Measurements from ENCODE around the gene CCDC88A. TPM values are rescaled to one million over a fixed set of nuclear protein-coding genes. Genes with fewer than 3 reads are reported as not detected.
"Not testable (repeated sequence)": the region's sequence is repeated elsewhere in the genome, so short reads cannot be mapped to it uniquely, and the experiment has no call there.

The CCDC88A gene
- total RNA-seq, 2 donors from 2014 or later: 29.0 to 33.0 TPM

DNA sequence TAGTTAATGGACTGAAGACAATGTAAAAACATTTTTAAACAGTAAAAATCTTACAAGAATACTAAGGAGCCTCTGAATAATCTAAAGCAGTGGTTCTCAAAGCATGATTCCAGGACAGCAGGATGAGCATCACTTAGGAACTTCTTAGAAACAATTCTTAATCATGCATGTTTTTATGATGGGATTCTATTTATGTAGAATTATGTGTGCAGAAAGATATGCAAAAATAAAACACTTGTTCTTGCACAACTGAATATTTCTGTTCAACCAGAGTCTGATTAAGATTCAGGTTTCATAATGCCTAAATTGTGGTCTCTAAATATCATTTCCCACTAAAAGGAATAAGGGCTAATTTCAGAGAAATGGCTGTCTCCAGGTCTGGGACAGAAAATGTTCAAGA, 81.4 kb downstream of the CCDC88A start:
- intact Hi-C loops (cut with DNase I): no loop called here

DNA sequence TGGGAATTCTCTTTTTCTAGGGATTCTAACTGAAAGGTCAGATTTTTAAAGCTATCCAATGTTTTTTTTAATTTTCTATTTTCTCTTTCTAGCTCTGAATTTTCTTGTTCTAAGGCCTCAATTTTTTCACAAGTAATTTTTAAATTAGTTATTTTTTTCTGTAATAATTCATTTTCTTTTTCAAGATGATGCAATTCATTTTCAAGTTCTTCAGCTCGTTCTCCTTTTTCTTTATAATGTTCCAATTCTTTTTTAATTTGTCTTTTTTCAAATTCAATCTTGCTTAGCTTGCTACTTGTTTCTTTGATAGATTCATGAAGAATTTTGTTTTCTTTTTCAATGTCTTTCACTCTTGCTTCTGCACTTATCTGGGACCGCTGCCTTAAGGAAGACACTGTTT, 84.9 kb downstream of the CCDC88A start:
- intact Hi-C loops (cut with DNase I): no loop called here
- DNase-seq: no peak
- no peak for ATAC-seq

More for the DNA sequence above, 81.4 kb downstream of the CCDC88A start:
- DNase-seq (no peak), ATAC-seq (no peak)

DNA sequence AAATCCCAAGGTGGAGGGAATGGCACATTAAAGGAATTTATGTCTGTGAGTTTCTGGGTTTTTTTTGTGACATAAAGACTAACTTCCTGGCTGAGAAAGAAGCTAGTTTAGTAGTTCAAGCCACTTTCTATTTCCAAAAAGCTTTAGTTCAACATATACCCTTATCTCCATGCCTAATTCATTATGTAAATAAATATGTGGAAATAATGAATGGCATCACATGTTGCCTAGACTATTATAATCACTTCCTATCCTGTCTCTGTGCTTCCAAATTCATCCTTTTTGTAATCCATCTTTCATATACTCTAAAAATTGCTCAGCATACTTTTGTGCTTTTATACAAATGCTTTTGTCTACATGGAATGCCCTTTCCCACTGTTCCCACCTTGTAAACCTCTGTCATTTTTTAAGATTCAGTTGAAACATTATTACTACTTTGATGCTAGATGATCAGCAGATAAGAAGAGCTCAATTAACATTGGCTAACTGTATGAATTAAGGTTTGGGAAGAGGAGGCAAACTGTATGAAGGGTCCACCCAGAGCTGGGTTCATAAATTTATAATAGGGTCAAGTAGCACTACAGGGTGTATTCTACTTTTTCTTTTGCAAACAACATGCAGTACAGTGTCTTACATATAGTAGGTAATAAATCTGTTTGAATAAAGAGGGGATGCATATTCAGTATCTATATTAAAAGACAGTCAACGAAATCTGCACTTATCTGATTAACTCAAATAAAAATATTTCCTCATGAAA, 88.9 kb downstream of the CCDC88A start:
- no peak for DNase-seq
- intact Hi-C loops (cut with DNase I): no loop called here

DNA sequence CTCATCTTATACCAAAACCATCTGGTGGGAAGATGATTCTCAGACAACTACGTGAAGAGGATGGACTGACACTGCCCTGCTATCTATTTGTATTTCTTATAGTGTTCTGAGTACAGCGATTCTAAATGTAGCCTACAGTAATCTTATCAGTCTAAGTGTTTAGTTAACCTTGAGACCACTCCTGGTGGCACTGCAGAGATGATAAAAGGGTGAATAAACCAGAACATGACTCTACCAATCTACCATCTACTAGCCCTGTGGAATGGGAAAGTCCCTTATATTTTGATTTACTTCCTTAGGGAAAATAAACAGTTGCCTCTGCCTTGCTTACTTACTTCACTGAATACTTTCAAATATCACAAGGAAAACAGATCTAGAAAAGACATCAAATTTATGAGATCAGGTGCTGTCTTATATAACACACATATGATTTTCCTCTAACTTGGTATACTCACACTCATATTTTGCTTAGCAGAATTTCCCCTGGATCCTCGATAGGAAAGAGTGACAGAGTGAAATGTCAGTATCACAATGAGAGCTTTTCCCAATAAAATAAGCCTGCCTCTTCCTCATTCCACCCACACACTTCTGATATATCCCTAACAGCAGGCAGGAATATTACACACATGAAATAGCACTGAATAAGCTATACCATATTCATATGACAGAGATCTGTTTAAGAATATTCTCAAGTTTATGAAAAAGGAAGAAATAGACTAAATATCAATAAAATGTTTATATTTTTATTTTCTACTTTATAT, 92.0 kb downstream of the CCDC88A start:
- intact Hi-C loops (cut with DNase I): no loop called here
- ATAC-seq (peak in 1 of 2 donors; percentile 34), DNase-seq (no peak)

More for the DNA sequence above, 88.9 kb downstream of the CCDC88A start:
- ATAC-seq: no peak

DNA sequence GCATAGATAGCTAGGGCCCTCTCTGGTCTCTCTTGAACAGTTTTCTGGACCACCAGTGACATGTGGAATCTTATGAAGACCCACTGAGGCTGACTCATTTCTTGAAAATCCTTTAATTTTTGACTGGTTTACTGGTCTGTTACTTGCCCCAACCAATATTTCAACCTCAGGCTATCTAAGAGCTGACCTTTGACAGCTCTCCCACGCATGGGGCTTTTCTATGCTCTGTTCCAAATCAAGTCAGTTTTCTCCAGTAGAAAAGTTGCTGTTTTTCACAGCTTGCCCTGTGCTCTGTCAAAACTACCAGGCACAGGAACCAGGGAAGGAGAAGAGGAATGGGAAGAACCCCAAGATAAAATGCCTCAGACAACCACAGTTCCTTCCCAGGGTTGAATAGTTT, 104.7 kb downstream of the CCDC88A start:
- no peak for DNase-seq
- ATAC-seq: no peak
- intact Hi-C loops (cut with DNase I): no loop called here

DNA sequence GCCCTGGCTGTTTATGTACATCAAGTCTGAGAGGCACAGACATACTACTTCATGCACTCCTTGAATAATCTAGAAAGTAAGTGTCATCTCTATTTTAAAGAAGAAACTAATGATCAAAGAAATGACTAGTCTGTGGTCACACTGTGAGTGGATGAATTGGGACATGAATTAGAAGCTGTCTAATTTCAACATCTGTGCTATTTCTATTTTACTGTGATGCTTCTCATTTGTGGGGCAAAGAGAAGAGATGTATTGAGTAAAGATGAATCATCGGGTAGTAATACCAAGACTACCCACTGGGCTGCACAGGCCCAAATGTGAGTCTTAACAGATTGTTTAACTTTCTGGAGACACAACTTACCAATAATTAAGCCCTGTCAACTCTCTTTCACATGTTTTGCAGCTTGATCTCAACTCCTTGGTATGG, 108.2 kb downstream of the CCDC88A start:
- intact Hi-C loops (cut with DNase I): no loop called here
- DNase-seq (no peak), ATAC-seq (no peak)

DNA sequence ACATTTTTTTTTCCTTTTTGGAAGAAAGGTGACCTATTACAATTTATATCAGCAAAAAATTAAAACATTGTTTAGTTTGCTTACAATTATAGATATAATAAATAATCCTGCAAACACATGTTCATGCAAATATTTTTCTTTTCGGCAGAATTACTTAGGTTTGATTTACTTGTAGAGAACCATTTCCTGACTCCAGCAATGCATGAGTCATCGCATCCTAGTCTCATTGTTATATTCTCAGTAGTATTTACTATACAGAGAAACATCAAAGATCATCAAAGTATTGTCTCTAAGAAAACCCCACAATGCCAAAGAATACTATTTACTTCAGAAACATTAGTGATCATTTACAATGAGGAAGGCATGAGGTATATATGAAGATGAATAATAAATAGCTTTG, 110.2 kb downstream of the CCDC88A start:
- DNase-seq: no peak
- no peak for ATAC-seq
- intact Hi-C loops (cut with DNase I): no loop called here

DNA sequence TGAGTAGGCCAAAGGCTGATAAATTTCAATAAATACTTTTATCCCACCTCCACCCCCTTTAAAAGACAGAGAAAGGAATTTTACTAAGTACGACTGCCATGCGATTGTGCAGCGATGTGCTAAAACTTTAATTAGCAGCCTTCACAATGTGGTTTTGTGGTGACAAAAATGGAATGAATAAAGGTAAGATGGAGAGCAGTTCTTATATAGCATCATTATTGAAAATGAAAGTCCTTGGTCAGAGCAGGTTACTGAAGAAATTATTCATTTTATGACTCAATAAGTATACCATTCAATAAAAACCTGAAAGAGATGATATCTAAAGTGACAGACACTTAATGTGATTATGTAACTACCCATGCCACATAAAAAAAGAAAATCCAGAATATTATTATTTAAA, 117.4 kb downstream of the CCDC88A start:
- DNase-seq: no peak
- no peak for ATAC-seq
- intact Hi-C loops (cut with DNase I): no loop called here

DNA sequence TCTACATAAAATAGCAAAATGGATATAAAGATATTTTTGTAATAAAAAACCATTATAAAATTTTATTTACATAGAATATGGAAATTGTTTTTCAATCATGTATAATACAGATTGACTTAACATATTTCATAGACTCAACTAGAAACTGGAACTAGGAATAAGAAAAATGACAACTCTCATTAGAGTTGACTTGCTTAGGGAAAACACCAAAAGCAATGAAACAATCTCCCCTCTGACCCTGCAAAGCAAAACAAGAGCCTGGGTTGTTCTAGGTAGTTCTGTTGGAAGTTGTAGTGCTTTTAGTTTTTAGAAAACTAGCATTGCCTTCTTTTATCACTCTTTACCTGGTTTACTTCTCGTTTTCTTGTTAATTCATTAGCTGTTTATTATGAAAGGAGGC, 118.4 kb downstream of the CCDC88A start:
- ATAC-seq: no peak
- no peak for DNase-seq
- intact Hi-C loops (cut with DNase I): no loop called here

DNA sequence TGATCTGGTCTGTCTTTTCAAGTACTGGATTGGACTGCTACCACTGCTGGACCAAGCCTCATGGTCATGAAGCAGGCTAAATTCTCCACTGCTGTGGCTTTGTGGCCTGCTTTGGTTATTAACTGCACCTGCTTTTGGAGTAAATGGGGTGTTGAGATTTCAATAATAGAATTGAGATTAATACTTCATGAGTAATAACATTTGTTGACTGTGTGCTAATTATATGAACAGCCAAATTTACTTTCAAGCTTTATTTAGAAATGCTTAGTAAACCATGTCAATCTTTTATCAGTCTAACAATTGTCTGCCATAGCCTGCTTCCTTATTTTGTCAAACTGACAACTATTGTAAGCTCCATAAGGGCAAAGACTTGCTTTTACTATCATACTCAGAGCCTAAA, 123.3 kb downstream of the CCDC88A start:
- intact Hi-C loops (cut with DNase I): no loop called here
- DNase-seq: no peak
- ATAC-seq: no peak

DNA sequence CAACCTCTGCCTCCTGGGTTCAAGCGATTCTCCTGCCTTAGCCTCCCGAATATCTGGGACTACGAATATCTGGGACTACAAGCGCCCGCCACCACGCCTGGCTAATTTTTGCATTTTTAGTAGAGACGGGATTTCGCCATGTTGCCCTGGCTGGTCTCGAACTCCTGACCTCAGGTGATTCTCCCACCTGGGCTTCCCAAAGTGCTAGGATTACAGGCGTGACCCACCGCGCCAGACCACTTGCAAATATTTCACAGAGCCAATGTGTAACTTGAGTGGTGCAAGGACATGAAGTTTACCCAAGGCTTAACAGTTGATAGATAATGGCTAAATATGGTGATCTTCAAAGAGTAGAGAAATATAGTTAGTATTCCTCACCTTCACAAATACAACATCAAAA, 136.6 kb downstream of the CCDC88A start:
- DNase-seq: no peak
- no peak for ATAC-seq
- intact Hi-C loops (cut with DNase I): no loop called here

DNA sequence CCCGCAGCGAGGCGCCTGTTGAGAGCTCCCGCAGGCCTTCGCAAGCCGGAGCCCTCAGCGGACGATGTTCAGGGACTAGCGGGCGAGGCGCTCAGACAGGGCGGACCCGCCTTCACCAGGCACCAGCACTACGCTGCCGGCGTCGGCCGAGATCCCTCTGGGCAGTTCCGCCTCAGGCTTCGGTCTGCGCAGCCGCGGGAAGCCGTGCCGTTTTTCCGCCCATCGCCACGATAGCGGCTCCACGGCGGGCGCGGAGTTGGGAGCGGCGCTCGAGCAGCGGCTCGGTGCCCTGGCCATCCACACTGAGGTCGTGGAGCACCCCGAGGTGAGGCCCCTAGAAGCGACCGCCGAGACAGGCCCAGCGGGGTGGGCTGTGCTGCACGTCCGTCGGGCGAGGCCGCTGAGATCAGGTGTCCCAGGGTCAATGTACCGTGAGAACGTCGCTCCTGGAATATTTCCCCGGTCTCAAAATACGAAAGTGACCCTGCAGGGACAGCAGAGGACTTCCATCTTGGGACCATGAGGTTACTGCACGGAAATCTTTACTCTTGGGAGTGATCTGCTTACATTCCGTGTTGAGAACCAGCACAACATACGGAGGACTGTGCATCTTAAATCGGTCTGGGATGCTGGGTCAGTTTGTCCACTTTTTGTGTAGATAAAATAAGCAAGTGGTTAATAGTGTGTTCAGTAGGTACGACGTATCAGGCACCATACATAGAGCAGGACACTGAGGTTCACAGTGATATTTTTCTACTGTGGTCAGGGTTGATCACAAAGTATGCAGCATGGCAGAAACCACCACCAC, 137.3 kb downstream of the CCDC88A start:
- intact Hi-C loops (cut with DNase I): no loop called here
- DNase-seq (peak; percentile 95), ATAC-seq (peak; percentile 98 to 99)

DNA sequence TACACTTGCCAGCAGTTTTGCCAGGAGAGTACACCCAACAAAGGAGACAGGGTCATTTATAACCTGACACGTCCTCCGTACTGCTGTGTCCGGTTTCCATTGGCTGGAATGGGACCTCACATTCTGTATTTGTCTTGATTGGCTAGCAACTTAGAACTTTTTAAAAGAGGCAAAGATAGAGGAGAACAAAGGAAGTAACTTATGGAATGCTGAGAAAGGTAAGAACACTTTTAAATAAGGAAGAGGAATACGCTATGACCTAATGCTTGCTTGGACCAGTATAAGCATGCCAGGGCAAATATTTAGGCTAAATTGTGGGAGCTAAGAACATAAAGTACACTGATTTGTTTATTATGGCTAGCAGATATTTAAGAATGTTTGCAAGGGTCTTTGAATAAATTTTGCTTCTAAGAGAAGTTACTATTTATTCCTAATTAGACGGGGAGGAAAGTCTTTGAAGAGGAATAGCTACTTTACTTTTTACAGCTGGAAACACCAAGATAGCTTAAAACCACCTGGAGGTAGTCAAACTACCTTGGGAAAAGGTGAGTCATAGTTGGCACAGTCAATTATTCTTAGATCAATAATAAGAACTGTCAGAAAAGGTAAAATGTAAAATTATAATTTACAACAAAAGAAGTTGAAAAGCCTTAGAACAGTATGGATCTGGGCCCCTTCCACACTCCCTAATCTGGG, 138.7 kb downstream of the CCDC88A start:
- ATAC-seq; DNase-seq; intact Hi-C loops (cut with DNase I): not testable (repeated sequence)

DNA sequence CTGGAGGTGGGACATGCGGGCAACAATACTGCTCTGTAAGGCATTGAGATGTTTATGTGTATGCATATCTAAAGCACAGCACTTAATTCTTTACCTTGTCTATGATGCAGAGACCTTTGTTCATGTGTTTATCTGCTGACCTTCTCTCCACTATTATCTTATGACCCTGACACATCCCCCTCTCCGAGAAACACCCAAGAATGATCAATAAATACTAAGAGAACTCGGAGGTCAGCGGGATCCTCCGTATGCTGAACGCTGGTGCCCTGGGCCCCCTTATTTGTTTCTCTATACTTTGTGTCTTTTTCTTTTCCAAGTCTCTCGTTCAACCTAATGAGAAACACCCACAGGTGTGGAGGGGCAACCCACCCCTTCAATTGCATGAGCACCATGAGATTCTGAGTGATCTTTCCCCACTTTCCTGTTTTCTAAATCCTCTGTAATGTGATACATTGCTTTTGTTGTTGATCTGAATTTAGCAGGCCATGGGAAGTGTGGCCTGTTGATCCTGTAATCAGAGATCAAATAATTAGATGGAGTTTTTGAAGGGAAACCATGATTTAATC, 139.7 kb downstream of the CCDC88A start:
- intact Hi-C loops (cut with DNase I); ATAC-seq; DNase-seq: not testable (repeated sequence)

DNA sequence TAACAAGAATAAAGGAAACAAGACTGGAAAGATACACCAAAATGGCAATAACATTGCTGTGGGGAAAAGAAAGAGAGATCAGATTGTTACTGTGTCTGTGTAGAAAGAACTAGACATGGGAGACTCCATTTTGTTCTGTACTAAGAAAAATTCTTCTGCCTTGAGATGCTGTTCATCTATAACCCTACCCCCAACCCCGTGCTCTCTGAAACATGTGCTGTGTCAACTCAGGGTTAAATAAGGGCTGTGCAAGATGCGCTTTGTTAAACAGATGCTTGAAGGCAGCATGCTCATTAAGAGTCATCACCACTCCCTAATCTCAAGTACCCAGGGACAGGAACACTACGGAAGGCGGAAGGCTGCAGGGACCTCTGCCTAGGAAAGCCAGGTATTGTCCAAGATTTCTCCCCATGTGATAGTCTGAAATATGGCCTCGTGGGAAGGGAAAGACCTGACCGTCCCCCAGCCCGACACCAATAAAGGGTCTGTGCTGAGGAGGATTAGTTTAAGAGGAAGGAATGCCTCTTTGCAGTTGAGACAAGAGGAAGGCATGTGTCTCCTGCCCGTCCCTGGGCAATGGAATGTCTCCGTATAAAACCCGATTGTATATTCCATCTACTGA, 140.3 kb downstream of the CCDC88A start:
- intact Hi-C loops (cut with DNase I); ATAC-seq; DNase-seq: not testable (repeated sequence)

DNA sequence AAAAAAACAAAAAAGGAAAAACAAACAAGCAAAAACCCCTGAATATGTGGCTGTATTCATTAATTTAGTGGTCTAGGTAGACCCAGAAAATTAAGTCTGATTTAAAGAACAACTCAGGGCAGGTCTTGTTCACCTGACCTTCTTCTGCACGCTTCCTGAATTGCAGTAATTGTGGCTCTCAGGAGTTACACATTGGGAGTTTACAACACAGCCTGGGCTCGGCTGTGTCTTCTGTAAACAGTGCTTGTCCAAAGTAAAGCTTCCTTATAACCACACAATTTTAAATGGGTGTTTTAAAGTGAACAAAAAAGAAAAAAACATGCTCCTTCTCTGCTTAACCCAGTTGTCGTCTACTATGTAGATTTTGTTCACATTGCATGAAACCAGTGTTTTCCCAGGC, 142.3 kb downstream of the CCDC88A start:
- DNase-seq: no peak
- intact Hi-C loops (cut with DNase I): no loop called here
- ATAC-seq: no peak

DNA sequence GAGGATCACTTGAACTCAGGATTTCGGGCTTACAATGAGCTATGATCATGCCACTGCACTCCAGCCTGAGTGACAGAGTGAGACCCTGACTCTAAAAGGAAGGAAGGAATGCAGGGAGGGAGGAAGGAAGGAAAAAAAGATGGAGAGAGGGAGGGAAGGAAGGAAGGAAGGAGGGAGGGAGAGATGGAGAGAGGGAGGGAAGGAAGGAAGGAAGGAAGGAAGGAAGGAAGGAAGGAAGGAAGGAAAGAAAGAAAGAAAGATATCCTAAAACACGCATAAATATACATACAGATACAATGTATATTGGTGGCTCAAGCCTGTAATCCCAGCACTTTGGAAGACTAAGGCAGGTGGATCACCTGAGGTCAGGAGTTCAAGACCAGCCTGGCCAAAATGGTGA, 145.3 kb downstream of the CCDC88A start:
- ATAC-seq; DNase-seq; intact Hi-C loops (cut with DNase I): not testable (repeated sequence)

DNA sequence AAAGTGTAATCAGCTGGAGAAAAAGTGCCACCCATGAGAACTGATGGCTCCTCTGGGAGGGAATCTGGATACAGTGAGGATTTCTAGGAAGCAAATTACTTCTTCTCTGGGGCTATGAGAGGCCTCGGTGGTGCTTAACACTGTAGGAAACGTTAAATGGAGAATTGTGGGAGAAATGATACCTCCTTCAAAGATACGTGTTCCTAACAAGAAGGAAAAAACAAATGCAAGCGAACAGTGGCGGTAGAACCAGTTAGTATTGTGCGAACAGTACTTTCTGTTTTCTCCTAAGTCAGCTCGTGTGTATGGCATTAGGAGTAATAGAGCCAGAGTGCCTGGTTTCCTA, 150.0 kb downstream of the CCDC88A start:
- DNase-seq (no peak), ATAC-seq (peak in 1 of 2 donors; percentile 20)
- intact Hi-C loops (cut with DNase I): no loop called here

All from left cardiac atrium (tissue), 4 donors.